ENCODE results near the gene CD160. TPM values are rescaled to one million over a fixed set of nuclear protein-coding genes. Genes with fewer than 3 reads are reported as not detected.

CD160 gene
- total and polyA plus RNA-seq, 10 donors: 2.2 to 17.7 (median 5.8) TPM

DNA sequence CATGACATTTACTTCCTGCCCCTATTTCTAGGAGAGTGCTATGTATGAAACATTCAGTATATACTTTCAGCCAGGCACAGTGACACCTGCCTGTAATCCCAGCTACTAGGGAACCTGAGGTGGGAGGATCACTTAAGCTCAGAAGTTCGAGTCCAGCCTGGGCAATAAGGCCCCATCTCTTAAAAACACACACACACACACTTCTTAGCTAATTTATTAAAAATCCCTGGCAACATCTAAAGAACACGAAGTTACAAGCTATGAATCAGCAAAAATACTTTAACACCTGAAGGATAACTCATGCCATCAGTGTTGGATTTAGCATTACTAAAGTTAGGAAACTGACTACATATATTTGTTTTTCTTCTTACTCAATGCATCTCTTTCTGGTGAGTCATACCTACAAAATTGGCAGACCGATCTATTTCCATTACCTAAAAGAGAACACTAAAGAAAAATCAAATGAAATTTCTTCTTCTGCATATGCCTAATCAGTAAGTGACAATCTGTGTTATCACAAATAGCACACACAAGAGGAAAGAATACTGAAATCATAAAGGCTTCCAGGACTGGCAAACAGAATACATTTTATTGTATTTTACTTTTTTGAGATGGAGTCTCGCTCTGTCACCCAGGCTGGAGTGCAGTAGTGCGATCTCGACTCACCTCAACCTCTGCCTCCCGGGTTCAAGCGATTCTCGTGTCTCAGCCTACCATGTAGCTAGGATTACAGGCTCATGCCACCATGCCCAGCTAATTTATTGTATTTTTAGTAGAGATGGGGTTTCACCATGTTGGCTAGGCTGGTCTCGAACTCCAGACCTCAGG, 63.2 kb downstream of the CD160 start:
- WGBS, 5 donors: 93 to 97% (median 94%) methylated on average over 10 of the region's 10 CpGs
- H3K4me1 ChIP-seq: peaks cover 0 to 21% (median 9%) of the 10 kb centered on the region in 6 donors
- TF ChIP-seq POLR2AphosphoS5 (IDR thresholded peaks at IDR 0.05): no peak
- no peak for TF ChIP-seq POLR2A (IDR thresholded peaks at IDR 0.05)
- TF ChIP-seq, protein P1, sequence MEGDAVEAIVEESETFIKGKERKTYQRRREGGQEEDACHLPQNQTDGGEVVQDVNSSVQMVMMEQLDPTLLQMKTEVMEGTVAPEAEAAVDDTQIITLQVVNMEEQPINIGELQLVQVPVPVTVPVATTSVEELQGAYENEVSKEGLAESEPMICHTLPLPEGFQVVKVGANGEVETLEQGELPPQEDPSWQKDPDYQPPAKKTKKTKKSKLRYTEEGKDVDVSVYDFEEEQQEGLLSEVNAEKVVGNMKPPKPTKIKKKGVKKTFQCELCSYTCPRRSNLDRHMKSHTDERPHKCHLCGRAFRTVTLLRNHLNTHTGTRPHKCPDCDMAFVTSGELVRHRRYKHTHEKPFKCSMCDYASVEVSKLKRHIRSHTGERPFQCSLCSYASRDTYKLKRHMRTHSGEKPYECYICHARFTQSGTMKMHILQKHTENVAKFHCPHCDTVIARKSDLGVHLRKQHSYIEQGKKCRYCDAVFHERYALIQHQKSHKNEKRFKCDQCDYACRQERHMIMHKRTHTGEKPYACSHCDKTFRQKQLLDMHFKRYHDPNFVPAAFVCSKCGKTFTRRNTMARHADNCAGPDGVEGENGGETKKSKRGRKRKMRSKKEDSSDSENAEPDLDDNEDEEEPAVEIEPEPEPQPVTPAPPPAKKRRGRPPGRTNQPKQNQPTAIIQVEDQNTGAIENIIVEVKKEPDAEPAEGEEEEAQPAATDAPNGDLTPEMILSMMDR (IDR thresholded peaks at IDR 0.05 in 8 of 11, conservative IDR thresholded peaks at IDR 0.05 in 3 of 11): no peak
- no peak overlapping the region for H3K4me3 ChIP-seq
- no peak overlapping the region for H3K27ac ChIP-seq
- H3K36me3 ChIP-seq: peaks cover 0 to 66% (median 18%) of the 10 kb centered on the region in 6 donors
- intact Hi-C loops (cut with DNase I; ENCODE audit: low total_unique reads): no loop called here
- no peaks in the 10 kb centered on the region for H3K27me3 ChIP-seq (replicated peaks in 1 of 7)
- no peak for DNase-seq
- H3K9me3 ChIP-seq: no peaks in the 10 kb centered on the region

DNA sequence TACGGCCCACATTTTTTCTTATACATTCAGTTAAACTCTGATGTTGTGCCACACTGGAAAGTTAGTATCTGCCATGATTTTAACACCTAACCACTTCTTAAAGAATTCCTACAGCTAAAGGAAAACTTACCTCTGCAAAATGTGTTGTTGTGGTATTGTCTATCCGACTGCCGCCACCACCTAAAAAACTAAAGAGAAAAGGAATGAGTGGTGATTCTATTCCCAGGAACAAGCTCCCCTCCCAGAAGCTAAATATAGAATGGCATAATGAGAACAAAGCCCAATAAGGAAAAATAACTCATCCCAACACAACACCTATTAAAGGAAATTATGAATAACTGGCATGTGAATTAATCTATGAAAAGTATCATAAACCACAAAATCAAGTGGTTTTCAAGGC, 65.1 kb downstream of the CD160 start:
- no peak for DNase-seq
- Histone ChIP-seq H3K9me3 (no peaks in the 10 kb centered on the region), H3K4me3 (no peak overlapping the region), H3K27ac (no peak overlapping the region), H3K36me3 (peaks cover 0 to 77% (median 16%) of the 10 kb centered on the region in 6 donors), H3K4me1 (peaks cover 0 to 21% (median 9%) of the 10 kb centered on the region in 6 donors), H3K27me3 (replicated peaks in 1 of 7) (no peaks in the 10 kb centered on the region)
- WGBS, 5 donors: 94 to 99% (median 97%) methylated on average over 3 of the region's 3 CpGs
- TF ChIP-seq POLR2AphosphoS5 (IDR thresholded peaks at IDR 0.05) (no peak), POLR2A (IDR thresholded peaks at IDR 0.05) (no peak)
- TF ChIP-seq, protein P1 (IDR thresholded peaks at IDR 0.05 in 8 of 11, conservative IDR thresholded peaks at IDR 0.05 in 3 of 11): no peak
- intact Hi-C loops (cut with DNase I; ENCODE audit: low total_unique reads): no loop called here

DNA sequence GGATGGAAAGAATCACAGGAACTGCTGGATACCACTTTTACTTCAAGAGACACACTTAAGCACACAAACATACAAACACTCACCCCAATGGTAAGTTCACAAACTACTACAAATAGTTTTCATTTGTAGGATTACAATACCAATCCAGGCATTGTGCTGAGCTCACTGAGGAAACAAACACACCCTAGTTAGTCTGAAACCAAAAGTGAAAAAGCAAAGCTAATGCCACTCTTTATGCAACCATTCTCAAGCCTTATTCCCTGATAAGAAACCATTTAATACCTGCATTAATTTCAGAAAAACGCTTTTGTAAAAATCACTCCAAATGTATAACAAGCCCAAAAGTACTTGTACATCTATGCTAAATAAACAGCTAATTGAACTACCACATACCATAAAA, 66.2 kb downstream of the CD160 start:
- DNase-seq: no peak
- H3K27ac ChIP-seq: peak overlapping the region in 1 of 8 donors; percentile 49
- WGBS, 5 donors: 70 to 94% (median 89%) methylated on average over 1 of the region's 1 CpG

DNA sequence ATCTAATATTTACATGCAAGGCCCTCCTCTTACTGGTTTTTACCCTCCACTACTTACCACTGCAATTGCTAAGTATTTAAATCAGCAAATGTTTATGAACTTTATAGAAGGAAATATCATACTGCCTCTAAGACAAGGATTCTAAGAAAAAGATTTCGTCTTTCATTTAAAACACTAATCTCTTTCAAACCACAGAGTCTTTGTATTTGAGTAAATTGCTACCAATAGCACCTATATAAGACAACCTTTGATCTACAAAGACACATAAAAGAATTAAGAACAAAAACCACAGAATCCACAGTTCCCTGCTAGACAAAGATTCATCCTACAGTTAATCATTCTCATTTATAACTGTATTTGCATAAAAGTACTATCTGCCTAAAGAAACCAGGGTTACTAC, 67.0 kb downstream of the CD160 start:
- TF ChIP-seq POLR2A (IDR thresholded peaks at IDR 0.05) (no peak), POLR2AphosphoS5 (IDR thresholded peaks at IDR 0.05) (no peak)
- TF ChIP-seq, protein P1 (IDR thresholded peaks at IDR 0.05 in 8 of 11, conservative IDR thresholded peaks at IDR 0.05 in 3 of 11): no peak
- intact Hi-C loops (cut with DNase I; ENCODE audit: low total_unique reads): no loop called here

More for the DNA sequence above, 66.2 kb downstream of the CD160 start:
- no peaks in the 10 kb centered on the region for H3K27me3 ChIP-seq (replicated peaks in 1 of 7)
- TF ChIP-seq POLR2A (IDR thresholded peaks at IDR 0.05) (no peak), POLR2AphosphoS5 (IDR thresholded peaks at IDR 0.05) (no peak)
- TF ChIP-seq, protein P1 (IDR thresholded peaks at IDR 0.05 in 8 of 11, conservative IDR thresholded peaks at IDR 0.05 in 3 of 11): no peak
- H3K9me3 ChIP-seq: no peaks in the 10 kb centered on the region
- intact Hi-C loops (cut with DNase I; ENCODE audit: low total_unique reads): no loop called here
- no peak overlapping the region for H3K4me3 ChIP-seq
- peaks cover 0 to 66% (median 12%) of the 10 kb centered on the region in 6 donors for H3K36me3 ChIP-seq
- peaks cover 0 to 21% (median 9%) of the 10 kb centered on the region in 6 donors for H3K4me1 ChIP-seq

More for the DNA sequence above, 67.0 kb downstream of the CD160 start:
- H3K27me3 ChIP-seq (replicated peaks in 1 of 7): no peaks in the 10 kb centered on the region
- peak overlapping the region in 1 of 8 donors; percentile 49 for H3K27ac ChIP-seq
- H3K36me3 ChIP-seq: peaks cover 0 to 59% (median 12%) of the 10 kb centered on the region in 6 donors
- no peaks in the 10 kb centered on the region for H3K9me3 ChIP-seq
- WGBS, 5 donors: 0 to 62% (median 0%) methylated on average over 1 of the region's 1 CpG
- DNase-seq: no peak
- H3K4me3 ChIP-seq: no peak overlapping the region
- peaks cover 0 to 21% (median 9%) of the 10 kb centered on the region in 6 donors for H3K4me1 ChIP-seq
